ENCODE measurements around the gene EFNA5.

The EFNA5 gene

GRCh38 chr5:107337281-107337680, 333.5 kb downstream of the EFNA5 start:
- DNase-seq (ENCODE audit: low read depth), result no peak
- TF ChIP-seq CTCF (IDR thresholded peaks at IDR 0.05; ENCODE audit: insufficient read depth, low read depth, low read length, missing control alignments), result no peak

GRCh38 chr5:107331882-107332281, 338.9 kb downstream of the EFNA5 start:
- DNase-seq (ENCODE audit: low read depth), result no peak
- no peak overlapping the region for H3K4me3 ChIP-seq (ENCODE audit: low read depth, low read length)
- no peak for TF ChIP-seq CTCF (IDR thresholded peaks at IDR 0.05; ENCODE audit: insufficient read depth, low read depth, low read length, missing control alignments)

More at GRCh38 chr5:107337281-107337680, 333.5 kb downstream of the EFNA5 start:
- H3K4me3 ChIP-seq (ENCODE audit: low read depth, low read length), result no peak overlapping the region

- no peak overlapping the region for H3K4me3 ChIP-seq (ENCODE audit: low read depth, low read length)
- no peak for DNase-seq (ENCODE audit: low read depth)
- no peak for TF ChIP-seq CTCF (IDR thresholded peaks at IDR 0.05; ENCODE audit: insufficient read depth, low read depth, low read length, missing control alignments)
These were observed 339.4 kb downstream of the EFNA5 start for GRCh38 chr5:107331312-107331711.

- H3K4me3 ChIP-seq (ENCODE audit: low read depth, low read length), result no peak overlapping the region
- TF ChIP-seq CTCF (IDR thresholded peaks at IDR 0.05; ENCODE audit: insufficient read depth, low read depth, low read length, missing control alignments), result no peak
- DNase-seq (ENCODE audit: low read depth), result no peak
These were observed 339.8 kb downstream of the EFNA5 start for GRCh38 chr5:107330903-107331302.

- DNase-seq (ENCODE audit: low read depth), result peak; percentile 13
- TF ChIP-seq CTCF (IDR thresholded peaks at IDR 0.05; ENCODE audit: insufficient read depth, low read depth, low read length, missing control alignments), result no peak
- H3K4me3 ChIP-seq (ENCODE audit: low read depth, low read length), result no peak overlapping the region
These were observed 340.9 kb downstream of the EFNA5 start for GRCh38 chr5:107329850-107330249.

Data from GM12865 (cell line).